Hepatic stellate cell (primary cell): ENCODE measurements around the gene C16orf78.
"Not testable (repeated sequence)": the region's sequence is repeated elsewhere in the genome, so short reads cannot be mapped to it uniquely, and the experiment has no call there.

Experiments
- DNase-seq: peaks from one replicate; pipeline ENCODE4 v3.0.0; 2011; ENCODE audit warnings: low spot score

Gene C16orf78

GRCh38 chr16:49349446-49350168, 24.0 kb upstream of the C16orf78 start:
- DNase-seq = no peak

GRCh38 chr16:49350265-49351095, 23.1 kb upstream of the C16orf78 start:
- DNase-seq = peak; percentile 66

DNA sequence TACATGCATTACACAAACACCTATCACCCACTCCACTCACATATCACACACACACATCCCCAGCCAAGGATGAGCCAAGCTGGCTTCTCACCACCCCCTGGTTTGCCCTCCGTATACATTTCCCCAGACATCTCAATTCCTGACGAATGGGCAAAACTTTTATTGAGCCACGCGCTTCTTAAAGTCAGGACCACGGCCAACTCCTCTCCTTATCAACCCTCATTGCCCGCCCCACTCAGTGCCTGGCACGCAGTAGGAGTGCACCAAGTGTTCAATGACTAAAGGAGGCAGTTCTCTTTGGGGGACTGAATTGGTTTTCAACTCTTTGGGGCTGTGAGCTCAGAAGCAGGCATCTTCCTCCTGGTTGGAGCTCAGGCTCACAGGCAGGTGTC, 22.5 kb upstream of the C16orf78 start:
- no peak for DNase-seq

DNA sequence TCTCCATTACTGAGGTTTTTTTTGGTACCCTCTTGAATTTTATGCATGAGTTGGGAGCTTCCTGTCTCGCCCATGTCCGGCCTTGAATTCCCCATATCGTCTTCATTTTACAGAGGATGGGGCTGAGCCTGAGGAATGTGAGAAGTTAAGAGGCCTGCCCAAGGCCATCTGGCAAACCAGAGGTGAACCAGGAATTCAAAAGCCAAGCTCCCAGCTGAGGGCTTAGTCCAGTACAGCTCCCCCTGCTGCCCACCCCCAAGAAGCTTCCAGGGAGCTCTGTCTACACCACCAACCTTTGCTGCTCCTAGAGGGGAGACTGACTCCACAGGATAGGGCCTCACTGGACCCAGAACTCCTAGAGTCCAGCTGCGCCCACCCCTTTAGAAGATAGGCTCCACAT, 20.7 kb upstream of the C16orf78 start:
- DNase-seq = peak; percentile 24

DNA sequence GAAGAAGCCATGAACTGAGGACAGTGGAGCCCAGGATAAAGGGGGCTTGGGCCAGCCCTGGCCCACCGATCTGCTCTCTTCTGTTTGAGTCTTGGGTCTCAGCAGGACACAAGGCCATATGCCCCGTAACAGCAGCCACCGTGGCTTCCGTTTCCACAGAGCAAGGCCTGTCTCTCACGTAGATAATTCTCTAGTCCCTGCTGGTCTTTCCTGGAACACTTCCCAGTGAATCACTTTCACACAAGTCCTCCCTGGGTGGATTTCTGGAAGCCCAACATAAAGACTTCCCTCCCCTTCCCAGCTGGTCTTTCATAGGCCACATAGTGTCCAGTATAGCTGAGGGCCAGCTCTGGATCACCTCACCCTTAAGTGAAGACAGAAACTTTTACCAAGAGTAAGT, 19.9 kb upstream of the C16orf78 start:
- no peak for DNase-seq

- no peak for DNase-seq
Measured at GRCh38 chr16:49354101-49354500, 19.5 kb upstream of the C16orf78 start.

DNA sequence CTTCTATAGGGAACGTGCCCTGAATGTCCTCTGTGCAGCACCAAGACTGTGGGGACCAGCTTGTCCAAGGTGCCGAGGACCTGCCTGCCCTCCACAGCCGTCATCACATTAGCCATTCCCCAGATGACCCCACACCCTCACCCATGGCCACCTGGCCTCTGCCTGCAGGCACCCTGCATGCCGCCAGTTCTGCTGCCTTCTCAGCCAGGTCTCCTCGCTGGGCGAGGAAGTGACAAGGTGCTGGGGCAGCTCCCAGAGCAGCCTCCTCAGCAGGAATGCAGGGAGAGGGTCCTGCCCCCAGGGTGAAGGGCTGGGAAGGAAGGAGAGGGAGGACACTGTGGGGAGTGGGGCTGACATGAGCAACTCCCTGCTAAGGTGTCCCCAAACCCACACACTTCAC, 18.6 kb upstream of the C16orf78 start:
- DNase-seq = no peak

DNA sequence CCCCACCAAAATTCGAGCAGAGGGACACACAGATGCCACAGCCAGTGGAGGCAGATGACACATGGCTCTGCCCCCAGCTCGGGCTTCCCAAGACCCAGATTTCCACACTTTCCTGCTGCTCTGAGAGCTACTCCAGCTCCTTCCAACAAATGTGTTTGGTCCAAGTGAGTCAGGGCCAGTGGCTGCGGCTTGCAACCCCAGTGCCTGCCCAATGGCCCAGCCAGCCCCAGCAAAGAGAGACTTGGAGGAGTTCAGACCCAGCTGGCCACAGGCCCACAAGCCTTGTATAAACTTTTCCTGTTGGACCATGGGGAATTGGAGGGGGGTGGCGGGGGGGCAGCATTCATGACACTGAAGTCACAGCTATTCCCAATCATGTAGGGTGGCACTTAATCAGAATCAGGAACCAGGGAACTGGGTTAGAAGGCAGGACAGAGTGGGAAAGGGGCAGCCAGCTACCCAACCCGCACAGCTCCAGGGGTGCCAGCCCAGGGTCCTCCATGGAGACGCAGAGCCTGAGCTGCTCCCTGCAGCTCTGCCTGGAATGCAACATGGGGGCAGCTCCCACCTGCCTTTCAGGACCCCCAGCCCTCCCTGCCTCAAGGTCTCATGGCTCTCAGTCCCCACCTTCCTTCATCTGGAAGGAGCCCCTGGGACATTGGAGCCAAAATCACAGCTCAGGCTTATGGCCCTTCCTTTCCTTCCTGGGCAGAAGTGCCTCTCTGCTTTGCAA, 17.5 kb upstream of the C16orf78 start:
- DNase-seq = no peak

- no peak for DNase-seq
Measured at GRCh38 chr16:49356728-49357488, 16.7 kb upstream of the C16orf78 start.

GRCh38 chr16:49359591-49359990, 14.0 kb upstream of the C16orf78 start:
- DNase-seq = no peak

GRCh38 chr16:49361731-49362130, 11.9 kb upstream of the C16orf78 start:
- not testable (repeated sequence) for DNase-seq

DNA sequence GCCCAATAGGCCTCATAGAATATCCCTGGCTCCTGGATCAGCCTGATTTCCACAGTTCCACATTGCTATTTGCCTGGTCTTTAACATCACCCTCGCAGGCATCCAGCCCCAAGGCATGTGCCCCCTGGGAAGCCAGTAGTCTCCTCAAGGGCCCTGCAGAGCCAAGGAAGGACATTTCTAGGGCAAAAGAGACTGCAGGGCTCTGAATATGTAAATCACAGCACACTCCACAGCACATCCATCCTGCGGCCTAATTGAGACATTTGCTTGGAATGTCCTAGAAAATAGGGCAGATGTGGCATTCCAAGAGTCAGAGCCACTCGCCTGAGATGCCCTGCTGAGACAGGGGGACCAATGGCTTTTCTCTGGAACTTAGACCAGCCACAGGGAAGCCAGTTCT, 11.4 kb upstream of the C16orf78 start:
- no peak for DNase-seq

GRCh38 chr16:49365711-49366509, 7.7 kb upstream of the C16orf78 start:
- DNase-seq = no peak

DNA sequence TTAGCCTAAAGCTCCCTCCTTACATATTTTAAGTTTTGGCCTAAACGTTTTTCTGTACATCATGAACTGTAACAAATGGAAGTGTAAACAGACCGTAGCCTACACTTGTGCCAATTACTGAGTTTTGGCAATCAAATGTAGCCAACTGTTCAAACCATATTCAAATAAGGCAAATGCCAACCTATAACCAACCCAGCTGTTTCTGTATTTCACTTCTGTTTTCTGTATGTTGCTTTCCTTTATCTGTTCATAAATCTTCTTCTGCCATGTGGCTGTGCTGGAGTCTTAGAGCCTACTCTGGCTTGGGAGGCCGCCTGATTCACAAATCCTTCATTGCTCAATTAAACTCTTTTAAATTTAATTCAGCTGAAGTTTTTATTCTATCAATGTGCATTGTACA, 6.9 kb upstream of the C16orf78 start:
- no peak for DNase-seq

GRCh38 chr16:49369651-49370611, 3.7 kb upstream of the C16orf78 start:
- DNase-seq = no peak

- DNase-seq = no peak
Measured at GRCh38 chr16:49376206-49376605, 2.6 kb downstream of the C16orf78 start.

DNA sequence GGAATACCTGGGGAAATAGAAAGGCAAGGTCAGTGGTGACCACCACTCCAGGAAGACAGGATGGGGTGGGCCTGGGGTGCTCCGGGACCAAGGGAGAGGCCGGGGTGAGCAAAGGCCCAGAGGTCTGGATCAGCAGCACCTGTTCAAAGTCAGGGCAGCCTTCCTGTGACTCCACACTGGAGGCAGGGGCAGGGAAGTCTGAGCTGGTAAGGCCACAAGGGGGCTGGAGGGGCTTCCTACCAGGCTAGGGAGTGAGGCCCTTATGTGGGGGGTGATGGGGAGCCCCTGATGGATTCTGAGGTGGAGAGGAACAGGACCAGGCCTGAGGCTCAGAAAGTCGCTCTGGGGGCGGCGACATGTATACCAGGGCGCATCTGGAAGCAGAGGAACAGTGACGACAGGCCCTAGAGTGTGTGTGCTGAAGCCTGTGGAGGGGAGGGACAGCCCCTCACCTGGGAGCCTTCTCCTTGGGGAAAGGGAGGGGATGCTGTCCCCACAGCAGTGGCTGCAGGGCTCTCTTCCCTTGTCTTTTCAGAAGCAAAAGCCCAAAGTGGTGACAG, 3.7 kb downstream of the C16orf78 start:
- DNase-seq = no peak

DNA sequence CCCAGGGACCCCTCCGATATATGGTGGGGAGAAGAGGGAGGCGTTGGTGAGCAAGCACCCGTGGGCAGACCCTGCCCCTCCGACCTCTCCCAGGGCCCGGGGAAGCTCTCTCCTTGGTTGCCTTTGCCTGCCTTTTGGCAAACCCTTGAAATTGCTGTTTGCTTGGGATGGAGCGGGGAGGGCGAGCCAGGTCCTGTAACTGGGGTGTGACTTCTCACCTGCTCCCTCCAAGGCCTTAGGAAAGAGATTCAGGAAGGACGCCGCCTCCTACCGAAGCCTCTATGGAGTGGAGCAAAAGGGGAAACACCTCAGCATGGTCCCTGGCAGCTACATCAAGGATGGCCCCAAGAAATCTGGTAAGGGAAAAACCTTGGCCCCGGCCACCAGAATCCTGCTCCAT, 4.6 kb downstream of the C16orf78 start:
- no peak for DNase-seq

GRCh38 chr16:49378816-49379215, 5.2 kb downstream of the C16orf78 start:
- no peak for DNase-seq

GRCh38 chr16:49382916-49383315, 9.3 kb downstream of the C16orf78 start:
- no peak for DNase-seq
